ENCODE data around the gene CLEC4A. TPM values are rescaled to one million over a fixed set of nuclear protein-coding genes. Genes with fewer than 3 reads are reported as not detected.

The CLEC4A gene
- total and polyA plus RNA-seq, 10 donors, result 5.2 to 19.6 (median 9.1) TPM

DNA sequence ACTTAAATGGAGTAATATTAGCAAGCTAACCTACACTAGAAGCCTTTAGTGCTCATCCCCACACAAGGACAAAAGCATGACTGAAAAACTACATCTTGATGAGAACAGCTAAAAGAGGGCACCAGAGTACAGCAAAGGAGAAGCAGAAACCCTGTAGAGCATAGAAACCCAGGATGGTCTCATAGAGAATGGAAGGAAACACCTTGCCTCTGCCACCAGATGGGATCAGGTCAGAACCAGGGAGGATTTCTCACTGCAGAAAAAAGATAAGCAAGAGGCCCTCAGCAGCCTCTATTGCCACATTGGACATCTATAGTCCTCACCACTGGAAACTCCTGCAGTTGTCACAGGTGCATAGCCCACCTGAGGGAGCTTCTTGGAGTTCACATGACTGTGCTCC, 19.8 kb downstream of the CLEC4A start:
- Histone ChIP-seq H3K36me3 (peaks cover 0 to 41% (median under 1%) of the 10 kb centered on the region in 6 donors), H3K4me1 (no peaks in the 10 kb centered on the region), H3K27ac (no peak overlapping the region), H3K9me3 (peaks cover 0 to 20% (median 16%) of the 10 kb centered on the region in 8 donors), H3K27me3 (replicated peaks in 1 of 7) (peaks cover 0 to 5% (median 0%) of the 10 kb centered on the region in 7 donors), H3K4me3 (no peak overlapping the region)
- TF ChIP-seq, protein P1, sequence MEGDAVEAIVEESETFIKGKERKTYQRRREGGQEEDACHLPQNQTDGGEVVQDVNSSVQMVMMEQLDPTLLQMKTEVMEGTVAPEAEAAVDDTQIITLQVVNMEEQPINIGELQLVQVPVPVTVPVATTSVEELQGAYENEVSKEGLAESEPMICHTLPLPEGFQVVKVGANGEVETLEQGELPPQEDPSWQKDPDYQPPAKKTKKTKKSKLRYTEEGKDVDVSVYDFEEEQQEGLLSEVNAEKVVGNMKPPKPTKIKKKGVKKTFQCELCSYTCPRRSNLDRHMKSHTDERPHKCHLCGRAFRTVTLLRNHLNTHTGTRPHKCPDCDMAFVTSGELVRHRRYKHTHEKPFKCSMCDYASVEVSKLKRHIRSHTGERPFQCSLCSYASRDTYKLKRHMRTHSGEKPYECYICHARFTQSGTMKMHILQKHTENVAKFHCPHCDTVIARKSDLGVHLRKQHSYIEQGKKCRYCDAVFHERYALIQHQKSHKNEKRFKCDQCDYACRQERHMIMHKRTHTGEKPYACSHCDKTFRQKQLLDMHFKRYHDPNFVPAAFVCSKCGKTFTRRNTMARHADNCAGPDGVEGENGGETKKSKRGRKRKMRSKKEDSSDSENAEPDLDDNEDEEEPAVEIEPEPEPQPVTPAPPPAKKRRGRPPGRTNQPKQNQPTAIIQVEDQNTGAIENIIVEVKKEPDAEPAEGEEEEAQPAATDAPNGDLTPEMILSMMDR (IDR thresholded peaks at IDR 0.05 in 8 of 11, conservative IDR thresholded peaks at IDR 0.05 in 3 of 11), result no peak
- TF ChIP-seq POLR2AphosphoS5 (IDR thresholded peaks at IDR 0.05), result no peak
- TF ChIP-seq POLR2A (IDR thresholded peaks at IDR 0.05), result no peak
- no peak for DNase-seq
- intact Hi-C loops (cut with DNase I; ENCODE audit: low total_unique reads), result no loop called here

DNA sequence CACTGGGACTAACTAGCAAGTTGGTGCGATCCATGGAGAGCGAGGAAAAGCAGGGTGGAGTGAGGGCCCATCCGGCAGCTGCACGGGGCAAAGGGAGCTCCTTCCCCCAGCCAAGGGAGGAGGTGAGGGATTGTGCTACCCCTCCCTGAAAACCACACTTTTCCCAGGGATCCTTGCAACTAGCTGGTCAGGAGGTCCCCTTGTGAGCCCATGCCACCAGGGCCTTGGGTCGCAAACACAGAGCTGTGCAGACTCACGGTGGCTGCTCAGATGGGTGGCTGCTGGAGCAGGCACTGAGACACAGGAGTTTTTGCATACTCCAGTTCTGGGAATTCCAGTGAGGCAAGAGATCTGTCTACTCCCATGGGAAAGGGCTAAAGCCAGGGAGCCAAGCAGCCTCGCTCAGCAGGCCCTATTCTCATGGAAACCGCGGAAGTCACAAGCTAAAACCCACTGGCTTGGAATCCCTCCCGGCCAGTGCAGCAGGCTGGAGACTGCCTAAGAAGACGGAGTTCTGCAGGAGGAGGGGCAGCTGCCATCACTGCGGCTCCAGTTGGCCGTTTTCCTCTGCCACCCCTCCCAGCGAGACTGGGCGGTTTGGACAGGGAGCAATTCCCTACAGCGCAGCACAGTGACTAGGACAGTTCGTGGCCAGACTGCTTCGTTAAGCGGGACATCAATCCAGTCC, 22.5 kb downstream of the CLEC4A start:
- WGBS, 5 donors, result 74 to 81% (median 79%) methylated on average over 15 to 19 of the region's 19 CpGs

DNA sequence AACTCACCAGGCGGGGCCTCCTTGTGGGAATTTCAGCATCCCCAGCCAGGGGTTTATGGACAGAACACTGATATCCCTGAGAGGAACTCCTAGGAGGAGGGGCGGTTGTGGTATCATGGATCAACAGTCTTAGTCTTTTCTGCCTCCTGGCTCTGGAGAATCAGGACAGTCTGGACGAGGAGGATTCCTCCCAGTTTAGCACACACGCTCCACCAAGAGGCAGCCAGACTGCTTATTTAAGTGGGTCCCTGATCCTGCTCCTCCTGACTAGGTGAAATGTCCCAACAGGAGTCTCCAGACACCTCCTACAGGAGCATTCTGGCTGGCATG, 23.0 kb downstream of the CLEC4A start:
- intact Hi-C loops (cut with DNase I; ENCODE audit: low total_unique reads), result no loop called here
- H3K27ac ChIP-seq, result no peak overlapping the region
- no peak for DNase-seq
- H3K27me3 ChIP-seq (replicated peaks in 1 of 7), result peaks cover 0 to 5% (median 0%) of the 10 kb centered on the region in 7 donors
- WGBS, 5 donors, result 73 to 91% (median 82%) methylated on average over 2 to 4 of the region's 4 CpGs
- H3K9me3 ChIP-seq, result peaks cover 0 to 13% (median 11%) of the 10 kb centered on the region in 8 donors
- peaks cover 0 to 11% (median 0%) of the 10 kb centered on the region in 6 donors for H3K36me3 ChIP-seq
- no peak for TF ChIP-seq POLR2AphosphoS5 (IDR thresholded peaks at IDR 0.05)
- no peaks in the 10 kb centered on the region for H3K4me1 ChIP-seq
- H3K4me3 ChIP-seq, result no peak overlapping the region

More for the DNA sequence above, 22.5 kb downstream of the CLEC4A start:
- intact Hi-C loops (cut with DNase I; ENCODE audit: low total_unique reads), result no loop called here
- H3K4me1 ChIP-seq, result no peaks in the 10 kb centered on the region
- H3K36me3 ChIP-seq, result peaks cover 0 to 16% (median 0%) of the 10 kb centered on the region in 6 donors
- H3K4me3 ChIP-seq, result no peak overlapping the region
- no peak for DNase-seq
- TF ChIP-seq POLR2AphosphoS5 (IDR thresholded peaks at IDR 0.05), result no peak
- TF ChIP-seq, protein P1 (IDR thresholded peaks at IDR 0.05 in 8 of 11, conservative IDR thresholded peaks at IDR 0.05 in 3 of 11), result no peak
- no peak for TF ChIP-seq POLR2A (IDR thresholded peaks at IDR 0.05)
- peaks cover 0 to 5% (median 0%) of the 10 kb centered on the region in 7 donors for H3K27me3 ChIP-seq (replicated peaks in 1 of 7)
- H3K9me3 ChIP-seq, result peaks cover 0 to 18% (median 15%) of the 10 kb centered on the region in 8 donors
- H3K27ac ChIP-seq, result no peak overlapping the region

DNA sequence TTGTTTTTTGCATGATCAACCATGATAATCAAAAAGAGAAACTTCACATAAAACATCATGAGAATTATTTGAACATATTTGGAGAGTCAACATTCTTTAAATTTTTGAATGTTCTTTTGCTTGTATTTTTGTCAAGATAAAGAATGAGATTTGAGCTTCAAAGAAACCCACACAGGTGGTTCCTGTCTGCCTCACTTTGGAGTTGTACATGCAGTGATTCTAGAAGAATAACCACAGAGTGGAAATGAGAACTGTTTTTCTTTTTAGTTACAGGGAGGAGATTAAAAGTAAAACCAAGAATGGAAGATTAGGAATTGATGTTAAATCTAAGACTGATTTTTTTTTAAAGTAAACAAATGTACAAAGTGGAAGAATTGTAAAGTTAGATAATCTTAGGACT, 31.1 kb downstream of the CLEC4A start:
- Histone ChIP-seq H3K4me1 (peaks cover 0 to 13% (median 1%) of the 10 kb centered on the region in 6 donors), H3K4me3 (no peak overlapping the region), H3K27ac (no peak overlapping the region), H3K36me3 (no peaks in the 10 kb centered on the region), H3K9me3 (no peaks in the 10 kb centered on the region), H3K27me3 (replicated peaks in 1 of 7) (peaks cover 0 to 7% (median 0%) of the 10 kb centered on the region in 7 donors)
- intact Hi-C loops (cut with DNase I; ENCODE audit: low total_unique reads), result no loop called here
- TF ChIP-seq, protein P1 (IDR thresholded peaks at IDR 0.05 in 8 of 11, conservative IDR thresholded peaks at IDR 0.05 in 3 of 11), result no peak
- no peak for TF ChIP-seq POLR2AphosphoS5 (IDR thresholded peaks at IDR 0.05)
- no peak for TF ChIP-seq POLR2A (IDR thresholded peaks at IDR 0.05)
- DNase-seq, result no peak

Measured in spleen (tissue), 11 donors.